Left ventricle myocardium superior (tissue), 1 donor: ENCODE results near the gene CTRB2. TPM values are rescaled to one million over a fixed set of nuclear protein-coding genes. Genes with fewer than 3 reads are reported as not detected.

Experiments used
- ATAC-seq: fragments of 200-7000 bp; cut with Tn5 transposase; one replicate; pipeline ENCODE4 v1.9.1; 2020; ENCODE audit warnings: mild to moderate bottlenecking, moderate library complexity
- DNase-seq: peaks from one replicate; pipeline ENCODE4 v3.0.0-alpha.2; 2020
- intact Hi-C: fragments of 100-400 bp; cut with micrococcal nuclease; formaldehyde crosslinking; loops from one replicate; pipeline ENCODE4 v1.11.0; 2022
- total RNA-seq: library from RNA; stranded (reverse); fragmentation: NEBNext Ultra II Directional; extraction: Animal tissue kit (Norgen Biotek cat#: 25700); gene quantifications from one replicate; pipeline ENCODE4 v1.2.1, GENCODE V29; 2021
- donor health status: DM: no; HTN: yes; CAD: no; lungs with severe emphysema.

CTRB2 gene
- total RNA-seq, 1 donor from 2014 or later = not detected

DNA sequence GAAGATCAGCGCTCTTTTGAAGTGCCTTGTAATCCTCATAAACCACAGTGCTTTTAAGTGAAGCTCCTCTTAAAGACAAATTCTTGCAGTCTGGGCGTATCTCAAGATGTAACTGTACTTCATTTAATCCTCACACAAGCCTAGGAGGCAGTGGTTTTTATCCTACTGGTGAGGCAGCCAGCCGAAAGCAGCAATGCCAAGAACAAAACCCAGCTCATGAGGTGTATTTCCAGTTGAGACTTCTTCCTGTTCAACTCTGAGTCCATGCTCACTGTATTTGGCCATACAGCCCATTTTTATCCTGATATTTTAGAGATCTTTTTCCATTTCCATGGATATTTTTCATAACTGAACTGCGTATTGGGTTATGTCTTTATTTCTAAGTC is 13.7 kb downstream of the CTRB2 start:
- DNase-seq (no peak), ATAC-seq (no peak)
- intact Hi-C loops = no loop called here

DNA sequence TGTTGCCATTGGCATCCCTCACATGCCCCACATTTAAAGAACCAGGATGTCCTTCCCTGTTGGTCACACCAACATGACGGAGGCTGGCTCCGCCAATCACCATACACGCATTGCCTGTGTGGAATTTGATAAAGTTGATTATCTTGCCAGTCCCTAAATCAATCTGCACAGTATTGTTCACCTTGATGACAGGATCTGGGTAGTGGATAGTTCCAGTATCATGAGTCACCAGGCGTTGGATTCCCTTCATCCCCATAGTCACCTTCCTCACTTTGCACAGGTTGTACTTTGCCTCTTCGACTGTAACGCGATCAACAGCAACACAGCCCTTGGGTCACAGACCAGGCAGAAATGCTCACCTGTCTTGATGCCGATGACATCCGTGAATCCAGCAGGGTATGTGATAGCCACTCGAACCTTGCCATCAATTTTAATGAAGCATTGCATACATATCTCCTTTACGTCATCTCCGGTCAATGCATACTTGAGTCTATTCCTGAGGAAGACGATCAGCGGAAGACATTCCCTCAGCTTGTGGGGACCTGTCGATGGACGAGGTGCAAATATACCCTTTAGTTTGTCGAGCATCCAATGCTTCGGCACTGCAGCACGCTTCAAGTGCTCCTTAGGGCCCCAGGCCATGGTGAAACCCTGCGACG is 14.2 kb downstream of the CTRB2 start:
- DNase-seq = no peak
- intact Hi-C loops = no loop called here
- ATAC-seq = no peak

DNA sequence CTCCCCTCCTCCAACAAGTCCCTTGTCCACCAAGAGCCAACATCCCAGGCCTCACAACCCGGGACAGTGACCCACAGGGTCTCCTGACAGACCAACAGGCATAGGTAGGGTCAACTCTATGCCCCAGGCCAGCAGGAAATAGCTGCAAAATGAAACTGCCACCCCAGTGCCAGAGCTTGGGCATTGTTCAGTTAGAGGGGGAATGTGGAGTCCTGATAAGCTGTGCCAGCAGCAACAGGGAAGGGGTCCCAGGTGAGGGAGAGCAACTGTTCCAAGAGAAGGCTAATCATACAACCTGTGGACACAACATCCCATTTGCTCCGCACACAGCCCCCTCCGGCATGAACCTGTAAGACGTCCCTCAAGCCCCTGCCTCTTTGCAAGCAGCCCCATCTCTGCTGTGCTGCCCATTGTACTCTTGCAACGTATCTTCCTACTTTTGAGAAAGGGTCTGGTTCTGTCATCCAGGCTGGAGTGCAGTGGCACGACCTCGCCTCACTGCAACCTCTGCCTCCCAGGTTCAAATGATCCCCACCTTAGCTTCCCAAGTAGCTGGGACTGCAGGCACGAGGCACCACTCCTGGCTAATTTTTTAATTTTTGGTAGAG is 17.2 kb downstream of the CTRB2 start:
- intact Hi-C loops = no loop called here
- ATAC-seq (no peak), DNase-seq (no peak)

DNA sequence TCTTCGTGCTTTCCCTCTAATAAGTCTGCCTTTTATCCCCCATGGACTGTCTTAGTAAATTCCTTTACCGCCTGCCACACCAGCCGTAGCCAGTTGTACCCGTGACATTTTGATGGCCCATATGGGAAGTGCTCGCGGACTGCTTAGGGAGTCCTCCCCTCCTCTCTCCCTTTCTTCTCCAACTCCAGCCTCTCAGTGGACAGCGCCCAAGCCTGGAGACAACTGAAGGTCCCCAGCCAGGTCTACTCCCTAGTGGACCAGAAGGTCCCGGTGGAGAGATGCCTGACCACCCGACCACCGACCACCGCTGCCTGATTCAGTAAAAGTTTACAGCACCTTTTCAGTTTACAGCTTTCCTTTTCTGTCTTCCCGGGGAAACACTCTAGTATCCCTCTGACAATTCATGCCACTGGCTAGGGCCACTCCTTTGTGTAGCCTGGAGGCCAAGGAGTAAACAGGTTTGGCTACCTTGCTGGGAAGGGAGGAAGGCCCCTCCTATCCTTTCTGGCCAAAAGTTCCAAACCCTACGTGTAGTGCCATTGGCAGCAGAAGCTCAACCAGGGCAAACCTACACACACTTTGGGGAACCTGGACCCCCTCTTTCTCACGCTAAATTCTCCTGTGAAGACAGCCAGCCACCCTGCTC is 18.0 kb downstream of the CTRB2 start:
- DNase-seq (no peak), ATAC-seq (no peak)
- intact Hi-C loops = no loop called here

DNA sequence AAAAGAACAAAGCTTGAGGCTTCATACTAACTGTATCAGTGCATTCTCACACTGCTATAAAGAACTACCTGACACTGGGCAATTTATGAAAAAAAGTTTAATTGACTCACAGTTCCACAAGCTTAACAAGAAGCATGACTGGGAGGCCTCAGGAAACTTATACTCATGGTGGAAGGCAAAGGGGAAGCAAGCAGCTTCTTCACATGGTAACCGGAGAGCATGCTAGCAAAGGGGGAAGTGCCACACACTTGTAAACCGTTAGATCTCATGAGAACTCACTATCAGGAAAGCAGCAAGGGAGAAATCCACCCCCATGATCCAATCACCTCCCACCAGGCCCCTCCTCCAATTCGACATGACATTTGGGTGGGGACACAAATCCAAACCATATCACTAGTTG is 25.3 kb downstream of the CTRB2 start:
- intact Hi-C loops = no loop called here
- ATAC-seq (no peak), DNase-seq (no peak)

DNA sequence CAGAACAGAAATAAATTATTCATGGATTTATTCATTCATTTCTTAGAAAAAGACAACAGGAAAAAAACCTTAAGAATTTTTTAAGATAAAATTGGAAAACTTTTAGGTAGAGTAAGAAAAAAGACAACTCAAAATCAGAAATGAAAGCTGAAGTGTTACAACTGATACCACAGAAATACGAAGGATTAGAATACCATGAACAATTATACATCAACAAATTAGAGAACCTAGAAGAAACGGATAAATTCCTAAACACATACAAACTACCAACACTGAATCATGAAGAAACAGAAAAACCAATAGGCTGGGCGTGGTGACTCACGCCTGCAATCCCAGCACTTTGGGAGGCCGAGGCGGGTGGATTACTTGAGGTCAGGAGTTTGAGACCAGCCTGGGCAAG is 27.8 kb downstream of the CTRB2 start:
- no peak for DNase-seq
- intact Hi-C loops = no loop called here
- ATAC-seq = no peak

DNA sequence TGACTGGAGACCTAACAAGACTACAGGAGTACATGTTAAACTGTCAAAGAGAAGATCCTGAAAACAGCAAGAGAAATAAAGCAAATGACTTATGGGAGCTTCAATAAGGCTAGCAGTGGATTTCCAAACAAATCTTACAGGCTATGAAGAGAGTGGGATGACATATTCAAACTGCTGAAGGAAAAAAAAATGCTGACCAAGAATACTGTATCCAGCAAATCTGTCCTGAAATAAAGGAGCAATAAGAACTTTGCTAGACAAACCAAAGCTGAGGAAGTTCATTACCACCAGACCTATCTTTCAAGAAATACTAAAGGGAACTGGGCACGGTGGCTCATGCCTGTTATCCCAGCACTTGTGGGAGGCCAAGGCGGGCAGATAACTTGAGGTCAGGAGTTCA is 30.0 kb downstream of the CTRB2 start:
- ATAC-seq = no peak
- no peak for DNase-seq
- intact Hi-C loops = no loop called here

DNA sequence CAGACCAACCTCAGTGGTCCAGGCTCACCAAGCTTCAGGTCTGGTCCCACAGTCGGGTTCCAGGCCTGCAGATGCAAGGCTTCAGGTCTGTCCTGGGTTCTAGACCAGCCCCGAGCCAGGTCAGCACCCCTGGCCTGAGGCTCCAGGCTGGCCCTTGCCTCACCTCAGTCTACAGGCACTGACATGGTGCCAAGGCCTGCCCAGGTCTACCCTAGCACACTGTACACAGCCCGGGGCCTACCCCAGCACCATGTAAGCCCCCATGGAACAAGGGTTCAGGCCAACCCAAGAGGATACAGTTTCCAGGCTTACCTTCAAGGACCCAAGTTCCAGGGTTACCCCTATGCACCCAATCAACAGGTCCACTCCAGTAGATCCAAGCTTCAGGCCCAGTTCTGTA is 31.9 kb downstream of the CTRB2 start:
- ATAC-seq (no peak), DNase-seq (no peak)
- intact Hi-C loops = no loop called here

DNA sequence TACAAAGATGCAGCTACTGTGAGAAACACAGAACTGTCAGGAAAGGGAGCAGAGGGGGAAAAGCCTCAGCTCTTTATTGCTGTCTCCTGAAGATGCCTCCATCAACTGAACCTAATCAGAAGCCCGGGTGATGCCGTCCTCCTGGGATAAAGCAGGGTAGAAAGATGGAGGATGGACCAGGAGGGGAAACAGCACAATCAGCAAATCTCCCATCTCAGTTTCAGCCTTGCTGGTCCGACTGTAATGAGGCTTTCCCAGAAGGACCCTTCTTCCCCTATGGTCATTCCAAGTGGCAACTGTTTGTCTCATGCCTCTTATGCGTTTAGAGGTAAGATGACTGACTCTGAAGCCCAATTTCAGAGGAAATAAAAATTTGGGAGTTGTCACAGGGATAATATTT is 34.4 kb downstream of the CTRB2 start:
- intact Hi-C loops = no loop called here
- ATAC-seq (no peak), DNase-seq (no peak)

DNA sequence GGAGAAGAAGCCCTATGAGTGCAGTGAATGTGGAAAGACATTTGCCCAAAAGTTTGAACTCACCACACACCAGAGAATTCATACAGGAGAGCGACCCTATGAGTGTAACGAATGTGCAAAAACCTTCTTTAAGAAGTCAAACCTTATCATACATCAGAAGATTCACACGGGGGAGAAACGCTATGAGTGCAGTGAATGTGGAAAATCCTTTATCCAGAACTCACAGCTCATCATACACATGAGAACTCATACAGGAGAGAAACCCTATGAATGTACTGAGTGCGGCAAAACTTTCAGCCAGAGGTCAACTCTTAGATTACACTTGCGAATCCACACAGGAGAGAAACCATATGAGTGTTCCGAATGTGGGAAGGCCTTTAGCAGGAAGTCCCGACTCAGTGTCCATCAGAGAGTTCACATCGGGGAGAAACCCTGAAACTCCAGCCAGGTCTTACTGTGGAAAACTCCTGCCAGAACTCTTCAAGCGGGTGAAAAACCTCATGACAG is 37.0 kb downstream of the CTRB2 start:
- no peak for DNase-seq
- intact Hi-C loops = no loop called here
- no peak for ATAC-seq

DNA sequence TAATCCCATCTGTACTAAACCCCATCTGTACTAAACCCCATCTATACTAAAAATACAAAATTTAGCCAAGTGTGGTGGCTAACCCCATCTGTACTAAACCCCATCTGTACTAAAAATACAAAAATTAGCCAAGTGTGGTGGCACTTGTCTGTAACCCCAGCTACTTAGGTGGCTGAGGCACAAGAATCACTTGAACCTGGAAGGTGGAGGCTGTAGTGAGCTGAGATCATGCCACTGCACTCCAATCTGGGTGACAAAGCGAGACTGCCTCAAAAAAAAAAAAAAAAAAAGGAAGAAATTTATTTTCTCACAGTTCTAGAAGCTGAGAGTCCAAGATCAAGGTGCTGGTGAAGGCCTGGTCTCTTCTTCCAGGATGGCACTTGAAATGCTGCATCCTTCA is 46.6 kb downstream of the CTRB2 start:
- DNase-seq (no peak), ATAC-seq (no peak)
- intact Hi-C loops = no loop called here

Other genes with a start within 250 kb of the CTRB2 start
- gene WDR59, start 222.0 kb downstream of the CTRB2 start, total RNA-seq = 59.6 TPM
- gene ZNRF1, start 208.1 kb downstream of the CTRB2 start, total RNA-seq = 24.5 TPM
- 83.3 TPM for gene LDHD, start 90.4 kb downstream of the CTRB2 start, total RNA-seq
- 6.7 TPM for gene ZFP1, start 58.6 kb downstream of the CTRB2 start, total RNA-seq
- gene CTRB1, start 11.8 kb upstream of the CTRB2 start, total RNA-seq = not detected
- gene BCAR1, start 44.5 kb upstream of the CTRB2 start, total RNA-seq = 82.9 TPM
- 24.7 TPM for gene CFDP1, start 226.3 kb upstream of the CTRB2 start, total RNA-seq